GM12892 (cell line): ENCODE measurements around the gene MED12L.

Experiments used
- DNase-seq: peaks from one replicate; pipeline ENCODE4 v3.0.0; 2011; ENCODE audit not compliant: insufficient read length
- FAIRE-seq: peaks from 2 replicates; lab custom pipeline; 2011; peaks lifted over from hg19 to GRCh38; lab: Jason Lieb, UNC
- POLR2A ChIP-seq: IDR thresholded peaks from 2 replicates; pipeline ENCODE4 v1.6.1; 2011; ENCODE audit warnings: low read depth, low read length, control low read depth
- POLR2AphosphoS5 ChIP-seq: IDR thresholded peaks from 2 replicates; pipeline ENCODE4 v1.6.1; 2011; ENCODE audit warnings: low read depth, low read length, control low read depth
- TAF1 ChIP-seq: IDR thresholded peaks from 2 replicates; pipeline ENCODE4 v1.6.1; 2011; ENCODE audit warnings: low read depth, mild to moderate bottlenecking, control low read depth, low read length, borderline replicate concordance

Gene MED12L

DNA sequence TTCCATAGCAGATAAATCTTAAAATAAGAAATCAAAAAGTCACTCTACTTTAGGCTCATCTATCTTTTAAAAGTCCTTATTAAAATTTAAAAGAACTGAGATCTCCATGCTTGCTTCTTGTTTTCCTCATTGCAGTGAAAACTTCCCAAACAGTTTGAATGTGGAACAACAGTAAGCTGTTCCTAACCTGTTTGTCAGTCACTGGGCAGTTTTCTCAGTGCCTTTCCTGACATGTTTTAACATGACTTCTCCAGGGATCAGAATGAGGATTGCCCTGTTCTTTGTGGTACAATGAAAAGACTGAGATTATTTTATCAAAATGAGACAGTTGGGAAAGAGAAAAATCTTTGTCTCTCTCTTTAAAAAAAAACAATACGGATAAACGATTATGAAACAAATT lies 230.4 kb downstream of the MED12L start:
- DNase-seq (no peak), FAIRE-seq (no peak)
- TF ChIP-seq POLR2AphosphoS5 (no peak), TAF1 (no peak), POLR2A (no peak)

DNA sequence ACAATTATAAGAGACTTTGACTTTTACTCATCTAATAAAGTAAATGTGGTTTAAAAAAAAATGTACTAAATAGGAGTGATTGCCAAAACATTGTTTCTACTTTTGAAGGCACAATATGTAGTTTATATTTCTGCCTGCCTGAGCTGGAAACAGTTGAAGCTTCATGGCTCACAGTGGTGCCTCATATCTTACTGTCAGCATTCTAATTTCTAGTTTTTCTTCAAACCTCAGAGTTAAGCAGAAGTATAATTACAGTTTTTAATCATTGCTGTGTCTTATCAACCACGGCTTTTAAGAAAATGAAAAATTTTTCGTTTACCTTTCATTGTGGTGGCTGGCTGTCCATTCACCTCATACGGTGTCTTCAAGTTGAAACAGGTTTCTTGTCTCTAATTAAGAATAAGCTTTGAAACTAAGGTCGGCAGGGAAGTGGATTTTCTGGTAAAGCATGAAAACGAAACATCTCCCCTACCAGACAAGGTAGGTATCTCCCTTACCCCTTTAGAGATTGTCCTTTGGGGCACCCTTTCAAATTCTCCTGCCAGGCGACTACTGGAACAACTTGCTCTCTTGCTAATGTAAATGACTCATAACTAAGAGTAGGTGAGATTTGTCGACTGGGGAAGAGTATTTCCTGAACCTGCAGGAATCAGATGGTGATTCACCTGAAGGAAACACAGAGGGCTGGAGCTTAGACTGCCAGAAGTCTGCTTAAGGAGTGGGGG lies 231.0 kb downstream of the MED12L start, which contains the start of gene GPR87:
TSS of gene GPR87 (minus strand) at position 554 of the 725 bp plus-strand sequence. CDS start 16,720 bp downstream, outside the sequence.
- peak; percentile 40 for FAIRE-seq

GRCh38 chr3:151318313-151318712 lies 232.8 kb downstream of the MED12L start:
- no peak for TF ChIP-seq POLR2A
- no peak for TF ChIP-seq POLR2AphosphoS5
- no peak for TF ChIP-seq TAF1
- DNase-seq, result no peak
- FAIRE-seq, result no peak

More for the DNA sequence above, 231.0 kb downstream of the MED12L start, which contains the start of gene GPR87:
- DNase-seq, result no peak
- TF ChIP-seq POLR2A (no peak), TAF1 (no peak), POLR2AphosphoS5 (no peak)

DNA sequence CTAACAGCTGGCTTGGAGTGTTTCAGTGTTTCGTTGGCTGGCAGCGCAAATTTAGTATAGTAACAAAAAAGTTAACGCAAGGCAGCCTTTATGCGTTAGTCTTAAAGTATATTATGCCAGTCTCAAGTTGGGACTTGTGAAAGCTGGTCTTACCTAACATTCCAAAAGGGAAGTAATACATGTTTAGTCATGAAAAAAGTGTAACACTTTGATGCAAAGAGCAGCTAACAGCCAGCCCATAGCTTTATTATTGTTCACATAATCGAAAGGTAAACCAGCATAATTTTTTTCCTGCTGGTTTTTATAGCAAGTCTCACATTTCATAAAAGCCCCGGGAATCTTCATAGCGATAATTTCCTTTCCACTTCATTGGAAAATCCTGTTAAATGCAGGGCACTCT lies 233.5 kb downstream of the MED12L start:
- no peak for DNase-seq
- no peak for TF ChIP-seq TAF1
- TF ChIP-seq POLR2AphosphoS5, result no peak
- no peak for TF ChIP-seq POLR2A
- no peak for FAIRE-seq

- FAIRE-seq (no peak), DNase-seq (no peak)
- no peak for TF ChIP-seq POLR2AphosphoS5
- TF ChIP-seq TAF1, result no peak
- TF ChIP-seq POLR2A, result no peak
Observed at GRCh38 chr3:151319628-151320027, 234.2 kb downstream of the MED12L start.

DNA sequence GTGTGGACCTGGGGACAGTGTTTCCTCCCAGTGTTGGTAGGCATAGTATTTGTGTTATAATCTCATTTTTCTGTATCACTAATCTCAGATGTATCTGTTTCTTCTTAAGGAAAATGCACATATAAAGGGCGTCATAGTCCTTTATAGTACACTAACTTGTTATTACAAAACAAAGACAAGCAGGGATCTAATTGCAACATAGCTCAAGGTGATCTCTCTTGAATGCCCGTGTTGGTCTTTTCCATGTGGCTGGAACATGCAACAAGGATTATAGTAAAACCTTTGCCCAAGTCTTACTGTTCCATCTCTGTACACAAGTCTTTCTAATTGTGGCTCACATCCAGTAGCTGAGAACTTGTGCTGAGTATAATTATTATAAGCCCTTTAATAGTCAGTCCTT lies 234.7 kb downstream of the MED12L start:
- FAIRE-seq (no peak), DNase-seq (no peak)
- TF ChIP-seq POLR2AphosphoS5 (no peak), TAF1 (no peak), POLR2A (no peak)

DNA sequence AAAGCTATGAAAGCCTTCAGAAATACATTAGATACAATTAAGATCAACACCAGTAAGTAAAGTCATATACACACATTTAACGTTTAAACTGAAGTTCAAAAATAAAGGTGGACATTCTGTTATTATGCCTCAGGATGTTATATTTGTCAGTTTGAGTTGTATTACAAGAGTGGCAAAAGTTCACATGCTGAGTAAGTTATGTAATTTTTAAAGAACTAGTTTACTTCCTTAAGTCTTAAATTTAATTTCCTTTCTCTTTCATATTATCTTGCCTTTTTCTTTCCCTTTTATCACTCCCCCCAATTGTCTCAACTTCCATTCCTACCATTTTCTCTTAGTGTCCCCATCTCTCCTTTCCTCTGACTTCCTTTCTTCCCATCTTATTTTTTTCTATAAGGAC lies 236.1 kb downstream of the MED12L start:
- no peak for TF ChIP-seq TAF1
- no peak for TF ChIP-seq POLR2AphosphoS5
- TF ChIP-seq POLR2A, result no peak
- FAIRE-seq (peak; percentile 5), DNase-seq (no peak)

GRCh38 chr3:151322511-151322910 lies 237.0 kb downstream of the MED12L start:
- no peak for TF ChIP-seq POLR2A
- TF ChIP-seq TAF1, result no peak
- TF ChIP-seq POLR2AphosphoS5, result no peak
- DNase-seq (no peak), FAIRE-seq (no peak)

DNA sequence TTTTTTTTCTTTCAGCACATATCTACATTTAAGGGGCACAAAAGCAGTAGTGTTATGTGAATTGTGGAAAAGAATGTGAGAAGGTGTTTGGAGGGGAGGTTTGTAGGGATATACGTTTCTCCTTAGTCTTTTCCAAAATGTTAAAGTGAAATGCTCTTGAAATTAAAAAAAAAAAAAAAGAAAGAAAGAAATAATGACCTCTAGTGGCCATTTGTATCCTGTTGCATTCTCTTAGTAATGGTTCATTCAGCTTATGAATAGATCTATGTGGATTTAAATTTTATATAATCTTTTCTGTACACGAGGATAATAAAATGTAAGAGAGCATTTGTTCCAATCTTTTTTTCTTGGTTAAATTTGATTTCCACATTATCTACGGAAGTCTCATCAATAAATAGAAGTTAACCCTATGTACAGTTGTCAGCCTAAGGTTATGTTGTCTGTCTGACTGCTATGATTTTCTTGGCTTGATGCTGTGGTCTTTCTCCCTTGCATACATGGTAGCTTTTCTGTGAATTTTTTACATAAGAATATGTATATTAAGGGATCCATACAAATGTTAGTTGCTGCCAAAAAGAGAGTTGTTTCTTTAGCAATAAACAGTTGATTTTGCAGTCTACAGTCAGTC lies 242.2 kb downstream of the MED12L start:
- DNase-seq, result no peak
- TF ChIP-seq POLR2AphosphoS5, result no peak
- TF ChIP-seq POLR2A, result no peak
- TF ChIP-seq TAF1, result no peak
- no peak for FAIRE-seq

GRCh38 chr3:151328298-151328995 lies 243.0 kb downstream of the MED12L start:
- no peak for DNase-seq
- FAIRE-seq, result peak; percentile 33
- TF ChIP-seq TAF1, result no peak
- TF ChIP-seq POLR2AphosphoS5, result no peak
- TF ChIP-seq POLR2A, result no peak

DNA sequence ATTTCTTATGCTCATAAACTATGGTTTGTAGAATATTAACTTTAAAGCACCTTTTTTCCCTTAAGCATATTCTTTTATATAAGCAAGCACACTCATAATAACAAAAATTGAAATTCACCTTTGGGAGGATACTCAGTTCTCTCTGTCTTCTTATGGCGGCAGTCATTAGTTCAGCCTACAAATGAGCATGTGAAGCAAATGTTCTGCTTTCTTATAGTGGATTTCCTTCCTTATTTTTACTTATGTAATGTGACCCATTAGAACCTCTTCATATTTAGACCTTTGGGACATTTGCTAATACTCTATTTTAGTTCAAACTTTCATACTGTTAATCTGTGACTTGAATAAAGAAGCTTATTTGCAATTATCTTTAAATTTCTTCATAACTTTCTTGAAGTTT lies 243.9 kb downstream of the MED12L start, which contains the start of gene P2RY13:
TSS of gene P2RY13 (minus strand) at position 187 of the 400 bp plus-strand sequence. CDS start at position 166, 21 bp downstream.
- FAIRE-seq, result no peak
- DNase-seq, result no peak
- TF ChIP-seq TAF1 (no peak), POLR2AphosphoS5 (no peak), POLR2A (no peak)

GRCh38 chr3:151330379-151330778 lies 244.9 kb downstream of the MED12L start:
- DNase-seq, result no peak
- TF ChIP-seq TAF1 (no peak), POLR2A (no peak), POLR2AphosphoS5 (no peak)
- no peak for FAIRE-seq
